ENCODE data around the gene RBM45.

Gene RBM45

DNA sequence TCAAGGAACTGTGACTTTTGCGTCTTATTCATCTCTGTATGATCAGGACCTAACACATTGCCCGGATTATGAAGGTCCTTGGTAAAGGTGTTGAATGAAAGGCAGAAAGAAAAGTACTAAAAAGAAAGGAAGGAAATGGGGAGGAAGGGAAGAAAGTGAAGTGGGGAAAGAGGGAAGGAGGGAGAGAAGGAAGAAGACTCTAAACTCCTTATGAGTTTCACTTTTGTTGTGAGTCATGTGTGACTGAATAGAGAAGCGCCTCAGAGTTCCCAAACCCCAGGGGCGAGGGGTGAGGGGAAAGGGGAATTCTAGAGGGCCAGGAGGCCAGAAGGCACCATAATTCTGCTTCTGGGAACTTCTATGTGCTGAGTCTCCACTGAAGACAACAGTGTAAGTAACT is 51.2 kb downstream of the RBM45 start:
- DNase-seq, result no peak

DNA sequence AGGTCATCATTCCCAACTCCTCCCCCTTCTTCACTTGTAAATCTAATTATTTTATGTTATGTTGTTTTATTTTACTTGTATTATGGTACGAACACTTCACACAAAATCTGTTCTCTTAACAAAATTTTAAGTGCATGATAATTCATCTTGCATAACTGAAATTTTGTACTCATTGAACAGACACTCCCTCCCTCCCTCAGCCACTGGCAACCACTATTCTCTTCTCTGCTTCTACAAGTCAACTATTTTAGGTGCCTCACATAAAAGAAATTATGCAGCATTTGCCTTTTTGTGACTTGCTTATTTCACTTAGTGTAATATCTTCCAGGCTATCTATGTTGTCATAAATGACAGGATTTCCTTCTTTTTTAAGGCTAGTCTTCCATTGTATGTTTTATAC is 51.7 kb downstream of the RBM45 start:
- no peak for DNase-seq

DNA sequence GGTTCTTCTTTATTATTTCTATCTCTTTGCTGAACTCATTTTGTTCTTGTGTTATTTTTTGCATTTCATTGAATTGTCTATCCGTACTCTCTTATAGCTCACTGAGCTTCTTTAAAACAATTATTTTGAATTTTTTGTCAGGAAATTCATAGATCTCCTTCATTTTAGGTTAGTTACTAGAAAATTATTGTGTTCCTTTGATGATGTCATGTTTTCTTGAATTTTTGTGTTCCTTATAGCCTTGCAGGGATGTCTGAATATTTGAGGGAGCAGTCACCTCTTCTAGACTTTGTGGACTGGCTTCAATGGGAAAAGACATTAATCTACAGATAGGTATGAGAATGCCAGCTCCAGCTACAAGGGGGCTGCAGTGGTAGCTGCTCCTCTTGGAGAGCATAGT is 61.4 kb downstream of the RBM45 start:
- DNase-seq, result no peak

- DNase-seq, result no peak
These were observed 64.9 kb downstream of the RBM45 start for GRCh38 chr2:178177066-178177679.

Measured in NCI-H510A treated with DMSO at 0.1 percent for 48 hours (cell line).